Gastroesophageal sphincter (tissue), 3 donors: ENCODE measurements around the gene WSB2.

Source experiments
- CTCF ChIP-seq, 4 experiments: fragments of 200-600 bp in 2 of 4; fragments of 450-650 bp in 2 of 4; sonication (generic) in 1 of 4; IDR thresholded peaks; one replicate each; pipeline ENCODE4 v1.5.1; 2017 to 2019; ENCODE audit warnings: antibody characterized with exemption in 4 of 4, mild to moderate bottlenecking in 2 of 4, moderate library complexity in 2 of 4
- EP300 ChIP-seq: sonication (generic); formaldehyde crosslinking; IDR thresholded peaks from one replicate; pipeline ENCODE4 v1.6.1; 2017; ENCODE audit warnings: antibody characterized with exemption, mild to moderate bottlenecking

GRCh38 chr12:118044075-118044474 lies 16.9 kb downstream of the WSB2 start:
- TF ChIP-seq EP300 (no peak), CTCF (IDR thresholded peaks at IDR 0.05) (no peak)
